SK-N-SH treated with all-trans-retinoic acid at 6 μM for 48 hours (cell line): ENCODE data around the gene MSANTD4.
"Not testable (repeated sequence)": the region's sequence is repeated elsewhere in the genome, so short reads cannot be mapped to it uniquely, and the experiment has no call there.

ENCODE experiments used
- ATAC-seq: fragments of 200-7000 bp; cut with Tn5 transposase; 3 replicates; pipeline ENCODE4 v1.9.1; 2020; ENCODE audit warnings: mild to moderate bottlenecking, moderate library complexity
- ARNTL ChIP-seq: fragments of 450-650 bp; formaldehyde crosslinking; IDR thresholded peaks from 2 replicates; pipeline ENCODE4 v1.5.0; 2020; ENCODE audit warnings: low read depth, mild to moderate bottlenecking, moderate library complexity, borderline replicate concordance
- BACH2 ChIP-seq: fragments of 250-450 bp; sonication (Bioruptor Pico); IDR thresholded peaks from 2 replicates; pipeline ENCODE4 v1.9.0; 2021; ENCODE audit warnings: mild to moderate bottlenecking, borderline replicate concordance
- CSDC2 ChIP-seq: fragments of 250-450 bp; sonication (Bioruptor Pico); IDR thresholded peaks from 2 replicates; pipeline ENCODE4 v1.5.0; 2020; ENCODE audit warnings: mild to moderate bottlenecking, moderate library complexity
- ESRRG ChIP-seq: fragments of 250-450 bp; sonication (Bioruptor Pico); IDR thresholded peaks from 2 replicates; pipeline ENCODE4 v1.6.1; 2021; ENCODE audit warnings: mild to moderate bottlenecking
- GLIS3 ChIP-seq: fragments of 250-450 bp; sonication (Bioruptor Pico); IDR thresholded peaks from 2 replicates; pipeline ENCODE4 v1.5.0; 2020; ENCODE audit warnings: mild to moderate bottlenecking, moderate library complexity
- OSR1 ChIP-seq: fragments of 250-450 bp; sonication (Bioruptor Pico); IDR thresholded peaks from 2 replicates; pipeline ENCODE4 v1.8.0; 2022; ENCODE audit warnings: moderate library complexity, mild to moderate bottlenecking, inconsistent platforms
- PPARA ChIP-seq: fragments of 250-450 bp; sonication (Bioruptor Pico); IDR thresholded peaks from 2 replicates; pipeline ENCODE4 v1.5.0; 2020; ENCODE audit warnings: mild to moderate bottlenecking, borderline replicate concordance
- RARB ChIP-seq: fragments of 250-450 bp; sonication (Bioruptor Pico); IDR thresholded peaks from 2 replicates; pipeline ENCODE4 v1.8.0; 2021; ENCODE audit warnings: mild to moderate bottlenecking, moderate library complexity
- SNAI2 ChIP-seq: fragments of 250-450 bp; sonication (Bioruptor Pico); IDR thresholded peaks from 2 replicates; pipeline ENCODE4 v1.5.0; 2020; ENCODE audit warnings: mild to moderate bottlenecking, moderate library complexity
- TCF4 ChIP-seq: fragments of 250-450 bp; sonication (Bioruptor Pico); IDR thresholded peaks from 2 replicates; pipeline ENCODE4 v1.8.0; 2021; ENCODE audit warnings: mild to moderate bottlenecking, moderate library complexity, borderline replicate concordance
- TOX ChIP-seq: fragments of 250-450 bp; sonication (Bioruptor Pico); IDR thresholded peaks from 2 replicates; pipeline ENCODE4 v1.8.0; 2021; ENCODE audit warnings: mild to moderate bottlenecking, moderate library complexity, borderline replicate concordance
- ZC3H10 ChIP-seq: fragments of 250-450 bp; sonication (Bioruptor Pico); IDR thresholded peaks from 2 replicates; pipeline ENCODE4 v1.5.1; 2021; ENCODE audit warnings: mild to moderate bottlenecking, moderate library complexity
- ZFP3 ChIP-seq: fragments of 250-450 bp; sonication (Bioruptor Pico); IDR thresholded peaks from 2 replicates; pipeline ENCODE4 v1.5.0; 2020; ENCODE audit warnings: mild to moderate bottlenecking, moderate library complexity
- ZNF70 ChIP-seq: fragments of 450-650 bp; formaldehyde crosslinking; IDR thresholded peaks from 2 replicates; pipeline ENCODE4 v1.5.0; 2020; ENCODE audit warnings: mild to moderate bottlenecking, moderate library complexity
- TF ChIP-seq, protein P1 (sequence below): fragments of 250-450 bp; sonication (Bioruptor Pico); IDR thresholded peaks from 2 replicates; pipeline ENCODE4 v1.5.1; 2020; ENCODE audit warnings: low read depth, mild to moderate bottlenecking, moderate library complexity
- TF ChIP-seq, protein P2 (sequence below): fragments of 250-450 bp; sonication (Bioruptor Pico); IDR thresholded peaks from 2 replicates; pipeline ENCODE4 v1.5.1; 2021; ENCODE audit warnings: mild to moderate bottlenecking, moderate library complexity
- TF ChIP-seq, protein P3 (sequence below): fragments of 250-450 bp; sonication (Bioruptor Pico); IDR thresholded peaks from 2 replicates; pipeline ENCODE4 v1.8.0; 2020; ENCODE audit warnings: mild to moderate bottlenecking, moderate library complexity, borderline replicate concordance
- TF ChIP-seq, protein P4 (sequence below): fragments of 250-450 bp; sonication (Bioruptor Pico); IDR thresholded peaks from 2 replicates; pipeline ENCODE4 v1.8.0; 2021; ENCODE audit warnings: low read depth, mild to moderate bottlenecking, moderate library complexity, borderline replicate concordance

MSANTD4 gene

DNA sequence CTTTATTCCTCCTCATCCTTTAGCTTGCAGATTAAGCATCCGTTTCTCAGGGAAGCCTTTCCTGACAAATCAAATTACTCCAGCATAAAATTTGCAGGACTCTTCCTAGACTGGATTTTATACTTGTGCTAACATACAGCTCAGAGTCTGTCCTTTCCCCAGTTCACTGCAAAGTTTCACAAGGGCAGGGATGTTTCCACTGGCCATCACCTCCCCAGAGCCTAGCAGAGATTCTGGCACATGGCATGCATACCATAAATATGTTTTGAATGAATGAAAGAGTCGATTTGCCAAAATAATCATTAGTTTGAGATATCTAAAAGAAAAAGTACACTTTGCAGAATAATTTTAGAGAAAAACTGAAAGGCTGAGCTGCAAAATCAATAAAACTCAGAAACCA is 10.6 kb downstream of the MSANTD4 start:
- TF ChIP-seq, protein P1, sequence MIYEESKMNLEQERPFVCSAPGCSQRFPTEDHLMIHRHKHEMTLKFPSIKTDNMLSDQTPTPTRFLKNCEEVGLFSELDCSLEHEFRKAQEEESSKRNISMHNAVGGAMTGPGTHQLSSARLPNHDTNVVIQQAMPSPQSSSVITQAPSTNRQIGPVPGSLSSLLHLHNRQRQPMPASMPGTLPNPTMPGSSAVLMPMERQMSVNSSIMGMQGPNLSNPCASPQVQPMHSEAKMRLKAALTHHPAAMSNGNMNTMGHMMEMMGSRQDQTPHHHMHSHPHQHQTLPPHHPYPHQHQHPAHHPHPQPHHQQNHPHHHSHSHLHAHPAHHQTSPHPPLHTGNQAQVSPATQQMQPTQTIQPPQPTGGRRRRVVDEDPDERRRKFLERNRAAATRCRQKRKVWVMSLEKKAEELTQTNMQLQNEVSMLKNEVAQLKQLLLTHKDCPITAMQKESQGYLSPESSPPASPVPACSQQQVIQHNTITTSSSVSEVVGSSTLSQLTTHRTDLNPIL (CRISPR knock-in tag): no peak
- TF ChIP-seq, protein P2, sequence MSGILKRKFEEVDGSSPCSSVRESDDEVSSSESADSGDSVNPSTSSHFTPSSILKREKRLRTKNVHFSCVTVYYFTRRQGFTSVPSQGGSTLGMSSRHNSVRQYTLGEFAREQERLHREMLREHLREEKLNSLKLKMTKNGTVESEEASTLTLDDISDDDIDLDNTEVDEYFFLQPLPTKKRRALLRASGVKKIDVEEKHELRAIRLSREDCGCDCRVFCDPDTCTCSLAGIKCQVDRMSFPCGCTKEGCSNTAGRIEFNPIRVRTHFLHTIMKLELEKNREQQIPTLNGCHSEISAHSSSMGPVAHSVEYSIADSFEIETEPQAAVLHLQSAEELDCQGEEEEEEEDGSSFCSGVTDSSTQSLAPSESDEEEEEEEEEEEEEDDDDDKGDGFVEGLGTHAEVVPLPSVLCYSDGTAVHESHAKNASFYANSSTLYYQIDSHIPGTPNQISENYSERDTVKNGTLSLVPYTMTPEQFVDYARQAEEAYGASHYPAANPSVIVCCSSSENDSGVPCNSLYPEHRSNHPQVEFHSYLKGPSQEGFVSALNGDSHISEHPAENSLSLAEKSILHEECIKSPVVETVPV (CRISPR knock-in tag): no peak
- TF ChIP-seq CSDC2 (no peak), ZC3H10 (CRISPR knock-in tag) (no peak), ARNTL (CRISPR knock-in tag) (no peak), ZFP3 (CRISPR knock-in tag) (no peak)
- TF ChIP-seq, protein P3, sequence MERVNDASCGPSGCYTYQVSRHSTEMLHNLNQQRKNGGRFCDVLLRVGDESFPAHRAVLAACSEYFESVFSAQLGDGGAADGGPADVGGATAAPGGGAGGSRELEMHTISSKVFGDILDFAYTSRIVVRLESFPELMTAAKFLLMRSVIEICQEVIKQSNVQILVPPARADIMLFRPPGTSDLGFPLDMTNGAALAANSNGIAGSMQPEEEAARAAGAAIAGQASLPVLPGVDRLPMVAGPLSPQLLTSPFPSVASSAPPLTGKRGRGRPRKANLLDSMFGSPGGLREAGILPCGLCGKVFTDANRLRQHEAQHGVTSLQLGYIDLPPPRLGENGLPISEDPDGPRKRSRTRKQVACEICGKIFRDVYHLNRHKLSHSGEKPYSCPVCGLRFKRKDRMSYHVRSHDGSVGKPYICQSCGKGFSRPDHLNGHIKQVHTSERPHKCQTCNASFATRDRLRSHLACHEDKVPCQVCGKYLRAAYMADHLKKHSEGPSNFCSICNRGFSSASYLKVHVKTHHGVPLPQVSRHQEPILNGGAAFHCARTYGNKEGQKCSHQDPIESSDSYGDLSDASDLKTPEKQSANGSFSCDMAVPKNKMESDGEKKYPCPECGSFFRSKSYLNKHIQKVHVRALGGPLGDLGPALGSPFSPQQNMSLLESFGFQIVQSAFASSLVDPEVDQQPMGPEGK (CRISPR knock-in tag): no peak
- ATAC-seq: no peak

DNA sequence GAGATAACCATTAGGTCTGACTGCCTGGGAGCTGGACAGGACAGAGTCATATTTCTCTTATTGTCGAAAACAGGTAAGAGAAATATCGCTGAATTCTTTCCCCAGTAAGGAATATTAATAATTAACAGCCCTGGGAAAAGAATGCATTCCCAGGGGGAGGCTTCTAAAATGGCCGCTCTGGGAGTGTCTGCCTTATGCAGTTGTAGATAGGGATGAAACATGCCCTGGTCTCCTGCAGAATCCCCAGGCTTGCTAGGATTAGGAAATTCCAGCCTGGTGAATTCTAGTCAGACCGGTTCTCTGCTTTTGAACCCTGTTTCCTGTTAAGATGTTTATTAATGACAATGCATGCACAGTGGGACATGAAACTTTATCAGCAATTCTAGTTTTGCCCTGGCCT is 18.9 kb downstream of the MSANTD4 start:
- ATAC-seq: not testable (repeated sequence)

DNA sequence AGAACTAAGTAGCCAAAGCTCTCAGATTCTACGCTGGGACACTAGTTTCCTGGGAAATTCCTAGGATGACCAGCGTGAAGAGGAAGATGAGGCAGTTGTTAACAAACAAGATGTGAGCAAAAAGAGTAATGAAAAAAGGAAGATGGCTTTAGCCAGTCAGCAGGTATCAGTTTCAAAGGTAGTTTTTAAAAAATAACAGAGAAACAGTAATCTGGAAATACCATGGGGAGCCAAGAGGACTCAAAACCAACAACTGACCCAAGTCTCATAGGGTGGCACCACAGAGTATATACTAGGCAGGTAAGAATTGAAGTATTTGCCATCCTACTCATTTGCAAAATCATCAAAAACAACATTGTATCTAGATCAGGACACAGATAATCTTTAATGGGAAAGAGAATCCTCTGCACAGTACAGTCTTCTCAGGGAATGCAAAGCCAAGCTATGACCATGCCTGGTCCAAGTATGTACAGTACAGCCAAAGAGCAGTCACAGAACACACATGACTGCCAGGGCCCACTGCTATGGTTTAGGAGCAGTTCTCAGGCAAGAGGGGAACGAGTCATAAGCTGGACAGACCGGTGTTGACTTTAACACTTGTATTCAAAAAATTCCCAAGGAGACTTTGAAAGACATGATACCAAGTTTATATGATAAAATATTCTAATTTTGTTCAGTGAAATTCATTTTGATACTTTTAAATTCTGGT is 20.6 kb downstream of the MSANTD4 start:
- no peak for ATAC-seq
- TF ChIP-seq BACH2 (CRISPR knock-in tag): no peak

DNA sequence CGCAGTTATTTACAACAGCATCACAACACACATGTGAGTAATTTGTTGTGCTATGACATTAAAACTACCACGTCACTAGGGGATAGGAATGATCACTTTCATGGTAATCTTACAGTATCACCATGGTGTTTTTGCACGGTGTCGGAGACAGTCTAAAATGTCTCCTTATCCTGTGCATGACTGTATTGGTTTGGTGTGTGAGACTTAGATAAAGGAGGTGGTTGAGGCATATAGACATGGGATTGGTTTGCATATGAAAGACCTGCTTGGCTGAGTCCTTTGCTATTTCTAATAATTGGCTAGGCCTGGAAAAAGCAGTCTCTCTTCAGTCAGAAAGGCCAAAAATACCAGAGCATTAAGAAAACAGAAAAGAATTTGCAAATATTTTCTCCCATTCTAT is 30.2 kb downstream of the MSANTD4 start:
- TF ChIP-seq, protein P1 (CRISPR knock-in tag): no peak
- TF ChIP-seq ZNF70 (CRISPR knock-in tag) (no peak), OSR1 (no peak), ESRRG (no peak), PPARA (CRISPR knock-in tag) (no peak), CSDC2 (no peak), BACH2 (CRISPR knock-in tag) (no peak), GLIS3 (CRISPR knock-in tag) (no peak), ZFP3 (CRISPR knock-in tag) (no peak), SNAI2 (CRISPR knock-in tag) (no peak), RARB (no peak), TOX (CRISPR knock-in tag) (no peak), TCF4 (CRISPR knock-in tag) (no peak)
- TF ChIP-seq, protein P4, sequence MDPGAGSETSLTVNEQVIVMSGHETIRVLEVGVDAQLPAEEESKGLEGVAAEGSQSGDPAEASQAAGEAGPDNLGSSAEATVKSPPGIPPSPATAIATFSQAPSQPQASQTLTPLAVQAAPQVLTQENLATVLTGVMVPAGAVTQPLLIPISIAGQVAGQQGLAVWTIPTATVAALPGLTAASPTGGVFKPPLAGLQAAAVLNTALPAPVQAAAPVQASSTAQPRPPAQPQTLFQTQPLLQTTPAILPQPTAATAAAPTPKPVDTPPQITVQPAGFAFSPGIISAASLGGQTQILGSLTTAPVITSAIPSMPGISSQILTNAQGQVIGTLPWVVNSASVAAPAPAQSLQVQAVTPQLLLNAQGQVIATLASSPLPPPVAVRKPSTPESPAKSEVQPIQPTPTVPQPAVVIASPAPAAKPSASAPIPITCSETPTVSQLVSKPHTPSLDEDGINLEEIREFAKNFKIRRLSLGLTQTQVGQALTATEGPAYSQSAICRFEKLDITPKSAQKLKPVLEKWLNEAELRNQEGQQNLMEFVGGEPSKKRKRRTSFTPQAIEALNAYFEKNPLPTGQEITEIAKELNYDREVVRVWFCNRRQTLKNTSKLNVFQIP (CRISPR knock-in tag): no peak
- TF ChIP-seq, protein P2 (CRISPR knock-in tag): no peak
- TF ChIP-seq, all 23 proteins: peak for 0
- no peak for ATAC-seq
